ENCODE data around the gene GOLGA7B.
"Not testable (repeated sequence)": the region's sequence is repeated elsewhere in the genome, so short reads cannot be mapped to it uniquely, and the experiment has no call there.

The GOLGA7B gene

GRCh38 chr10:97836446-97836845 is 13.2 kb upstream of the GOLGA7B start:
- DNase-seq, result no peak

GRCh38 chr10:97838091-97838490 is 11.6 kb upstream of the GOLGA7B start:
- DNase-seq, result no peak

GRCh38 chr10:97841166-97841565 is 8.5 kb upstream of the GOLGA7B start:
- not testable (repeated sequence) for DNase-seq

- not testable (repeated sequence) for DNase-seq
These were observed 7.5 kb upstream of the GOLGA7B start for GRCh38 chr10:97842114-97842513.

- DNase-seq, result no peak
These were observed 6.9 kb upstream of the GOLGA7B start for GRCh38 chr10:97842656-97843280.

GRCh38 chr10:97843281-97843671 is 6.4 kb upstream of the GOLGA7B start:
- no peak for DNase-seq

- not testable (repeated sequence) for DNase-seq
These were observed 5.7 kb upstream of the GOLGA7B start for GRCh38 chr10:97843972-97844371.

- DNase-seq, result no peak
These were observed 5.0 kb upstream of the GOLGA7B start for GRCh38 chr10:97844678-97845077.

- DNase-seq, result peak; percentile 62
These were observed 448 bp upstream of the GOLGA7B start for GRCh38 chr10:97849103-97849686.

GRCh38 chr10:97850446-97850845 is 803 bp downstream of the GOLGA7B start:
- no peak for DNase-seq

- DNase-seq, result peak; percentile 52
These were observed 1.8 kb downstream of the GOLGA7B start for GRCh38 chr10:97851341-97852001.

- DNase-seq, result no peak
These were observed 2.6 kb downstream of the GOLGA7B start for GRCh38 chr10:97852277-97852676.

GRCh38 chr10:97852840-97853405 is 3.3 kb downstream of the GOLGA7B start:
- no peak for DNase-seq

GRCh38 chr10:97854743-97855142 is 5.1 kb downstream of the GOLGA7B start:
- DNase-seq, result no peak

GRCh38 chr10:97858001-97858439 is 8.4 kb downstream of the GOLGA7B start:
- DNase-seq, result no peak

GRCh38 chr10:97861097-97861750 is 11.6 kb downstream of the GOLGA7B start:
- DNase-seq, result no peak

GRCh38 chr10:97861924-97862323 is 12.3 kb downstream of the GOLGA7B start:
- DNase-seq, result no peak

- DNase-seq, result no peak
These were observed 14.2 kb downstream of the GOLGA7B start for GRCh38 chr10:97863808-97864207.

- no peak for DNase-seq
These were observed 15.8 kb downstream of the GOLGA7B start for GRCh38 chr10:97865488-97865887.

GRCh38 chr10:97866524-97867219 is 17.0 kb downstream of the GOLGA7B start:
- no peak for DNase-seq

GRCh38 chr10:97867220-97867800 is 17.7 kb downstream of the GOLGA7B start:
- no peak for DNase-seq

GRCh38 chr10:97868134-97868685 is 18.6 kb downstream of the GOLGA7B start:
- DNase-seq, result no peak

Measured in NCI-H2171 (cell line).